Thoracic aorta (tissue), 2 donors: ENCODE data around the gene LRRC49. TPM values are rescaled to one million over a fixed set of nuclear protein-coding genes. Genes with fewer than 3 reads are reported as not detected.

ENCODE experiments used
- ATAC-seq: fragments of 150-250 bp; one replicate; pipeline ENCODE4 v1.8.0; 2017; ENCODE audit warnings: low read depth; ENCODE audit not compliant: insufficient number of reproducible peaks, low FRiP score
- DNase-seq: peaks from one replicate; pipeline ENCODE4 v3.0.0-alpha.2; 2020; ENCODE audit warnings: low spot score
- H3K27ac ChIP-seq, 2 donors: fragments of 200-600 bp; sonication (generic); 1 replicate in 1 of 2; 2 replicates in 1 of 2; pipeline ENCODE4 v1.5.1; 2016; ENCODE audit warnings: mild to moderate bottlenecking in 2 of 2, moderate library complexity in 2 of 2
- H3K27me3 ChIP-seq: fragments of 200-600 bp; sonication (generic); replicated peaks from 2 replicates; pipeline ENCODE4 v1.6.0; 2016; ENCODE audit warnings: mild to moderate bottlenecking; ENCODE audit not compliant: insufficient read depth
- H3K36me3 ChIP-seq: fragments of 200-600 bp; sonication (generic); one replicate; pipeline ENCODE4 v1.5.1; 2016
- H3K4me1 ChIP-seq, 2 donors: fragments of 200-600 bp; sonication (generic); 1 replicate in 1 of 2; 2 replicates in 1 of 2; pipeline versions ENCODE4 v1.5.1 to v1.6.0; 2016; ENCODE audit warnings: low read depth in 2 of 2, mild to moderate bottlenecking in 1 of 2; ENCODE audit not compliant: control insufficient read depth in 1 of 2
- H3K4me3 ChIP-seq: fragments of 200-600 bp; sonication (generic); 2 replicates; pipeline ENCODE4 v1.5.1; 2016; ENCODE audit warnings: mild to moderate bottlenecking
- H3K9me3 ChIP-seq: fragments of 200-600 bp; sonication (generic); 2 replicates; pipeline ENCODE4 v1.5.1; 2016
- CTCF ChIP-seq: fragments of 200-600 bp; sonication (generic); IDR thresholded peaks from one replicate; pipeline ENCODE4 v1.5.1; 2019; ENCODE audit warnings: antibody characterized with exemption
- total RNA-seq, 2 donors: library from RNA; depleted of rRNA; stranded (reverse); fragments of >200 nt; gene quantifications; one replicate each; pipeline versions ENCODE4 v1.1.0 to v1.2.3, GENCODE V29; 2016

Gene LRRC49
- total RNA-seq, 2 donors from 2014 or later, result 8.9 to 9.4 TPM

- Histone ChIP-seq H3K36me3 (peaks cover 9% of the 10 kb centered on the region), H3K9me3 (peaks cover 8% of the 10 kb centered on the region), H3K27ac (no peak overlapping the region), H3K4me1 (no peaks in the 10 kb centered on the region), H3K4me3 (no peak overlapping the region), H3K27me3 (no peaks in the 10 kb centered on the region)
- DNase-seq, result no peak
- TF ChIP-seq CTCF, result peak; percentile 24
- no peak for ATAC-seq
Observed at GRCh38 chr15:70907784-70908471, 15.3 kb downstream of the LRRC49 start.

GRCh38 chr15:70910958-70911357, 18.3 kb downstream of the LRRC49 start:
- Histone ChIP-seq H3K27me3 (no peaks in the 10 kb centered on the region), H3K9me3 (peaks cover 8% of the 10 kb centered on the region), H3K4me3 (no peak overlapping the region), H3K36me3 (peaks cover 9% of the 10 kb centered on the region), H3K27ac (no peak overlapping the region), H3K4me1 (no peaks in the 10 kb centered on the region)
- TF ChIP-seq CTCF, result no peak
- ATAC-seq (no peak), DNase-seq (no peak)

DNA sequence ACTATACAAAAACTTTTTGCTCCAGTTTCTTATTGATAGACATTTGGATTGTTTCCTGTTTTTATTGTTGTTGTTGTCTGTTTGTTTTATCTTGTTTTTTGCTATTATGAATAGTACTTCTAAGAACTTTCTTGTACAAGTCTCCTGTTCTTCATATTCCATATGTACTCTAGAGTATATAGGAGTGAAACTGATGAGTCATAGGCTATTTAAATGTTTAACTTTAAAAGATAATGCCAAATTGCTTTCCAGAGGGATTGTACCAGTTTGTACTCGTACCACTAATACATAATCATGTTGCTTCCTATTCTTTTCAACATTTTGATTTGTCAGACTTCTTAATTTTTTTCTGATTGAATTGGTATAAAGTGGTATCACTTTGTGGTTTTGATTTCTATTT, 19.6 kb downstream of the LRRC49 start:
- DNase-seq (no peak), ATAC-seq (no peak)
- H3K27ac ChIP-seq, result no peak overlapping the region
- H3K4me3 ChIP-seq, result no peak overlapping the region
- peaks cover 8% of the 10 kb centered on the region for H3K9me3 ChIP-seq
- no peak for TF ChIP-seq CTCF
- H3K27me3 ChIP-seq, result no peaks in the 10 kb centered on the region
- no peaks in the 10 kb centered on the region for H3K4me1 ChIP-seq
- H3K36me3 ChIP-seq, result peaks cover 9% of the 10 kb centered on the region

- no peak for DNase-seq
- Histone ChIP-seq H3K27ac (no peak overlapping the region), H3K4me3 (no peak overlapping the region), H3K4me1 (no peaks in the 10 kb centered on the region), H3K9me3 (no peaks in the 10 kb centered on the region), H3K27me3 (no peaks in the 10 kb centered on the region), H3K36me3 (no peaks in the 10 kb centered on the region)
- no peak for ATAC-seq
- TF ChIP-seq CTCF, result no peak
Observed at GRCh38 chr15:70916531-70916930, 23.9 kb downstream of the LRRC49 start.

DNA sequence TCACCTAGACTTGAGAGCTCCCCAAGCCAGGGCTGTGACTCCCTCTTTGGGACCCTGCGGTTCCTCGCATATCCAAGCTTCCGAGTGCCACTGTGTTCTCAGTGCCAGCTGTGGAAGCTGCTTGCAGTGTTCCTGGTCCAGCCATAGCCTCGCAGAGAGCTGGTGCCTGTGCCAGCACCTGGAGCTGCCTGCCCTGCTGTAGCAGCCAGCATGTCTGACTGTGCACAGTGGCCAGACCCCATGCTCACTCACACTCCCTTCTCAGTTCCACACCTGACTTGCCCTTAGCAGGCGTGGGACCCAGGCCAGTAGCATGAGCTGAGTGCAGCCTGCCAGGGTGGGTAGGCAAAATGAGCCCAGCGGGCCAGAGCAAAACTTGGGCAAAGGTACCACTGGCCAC, 25.3 kb downstream of the LRRC49 start:
- Histone ChIP-seq H3K27ac (no peak overlapping the region), H3K4me3 (no peak overlapping the region), H3K27me3 (no peaks in the 10 kb centered on the region), H3K4me1 (no peaks in the 10 kb centered on the region), H3K36me3 (no peaks in the 10 kb centered on the region), H3K9me3 (no peaks in the 10 kb centered on the region)
- DNase-seq (no peak), ATAC-seq (no peak)
- TF ChIP-seq CTCF, result no peak
